GM18907 (cell line): ENCODE measurements around the gene RGL4.
"Not testable (repeated sequence)": the region's sequence is repeated elsewhere in the genome, so short reads cannot be mapped to it uniquely, and the experiment has no call there.

Experiments
- ATAC-seq: cut with Tn5 transposase; IDR thresholded peaks from one replicate; pipeline ENCODE4 v1.9.1; 2021; ENCODE audit warnings: mild to moderate bottlenecking, moderate library complexity; ENCODE audit not compliant: unreplicated experiment

Gene RGL4

GRCh38 chr22:23728108-23728507 is 37.3 kb downstream of the RGL4 start:
- ATAC-seq = not testable (repeated sequence)

- no peak for ATAC-seq
Observed at GRCh38 chr22:23737696-23738095, 46.9 kb downstream of the RGL4 start.

- ATAC-seq = no peak
Observed at GRCh38 chr22:23742505-23743264, 51.9 kb downstream of the RGL4 start.

- ATAC-seq = no peak
Observed at GRCh38 chr22:23743303-23743705, 52.5 kb downstream of the RGL4 start.

- no peak for ATAC-seq
Observed at GRCh38 chr22:23744001-23744400, 53.2 kb downstream of the RGL4 start.

GRCh38 chr22:23744485-23744884 is 53.7 kb downstream of the RGL4 start:
- no peak for ATAC-seq

- no peak for ATAC-seq
Observed at GRCh38 chr22:23745791-23746190, 55.0 kb downstream of the RGL4 start.
